ENCODE measurements around the gene ENTPD8. TPM values are rescaled to one million over a fixed set of nuclear protein-coding genes. Genes with fewer than 3 reads are reported as not detected.

ENTPD8 gene
- polyA plus RNA-seq, 3 donors = not detected

DNA sequence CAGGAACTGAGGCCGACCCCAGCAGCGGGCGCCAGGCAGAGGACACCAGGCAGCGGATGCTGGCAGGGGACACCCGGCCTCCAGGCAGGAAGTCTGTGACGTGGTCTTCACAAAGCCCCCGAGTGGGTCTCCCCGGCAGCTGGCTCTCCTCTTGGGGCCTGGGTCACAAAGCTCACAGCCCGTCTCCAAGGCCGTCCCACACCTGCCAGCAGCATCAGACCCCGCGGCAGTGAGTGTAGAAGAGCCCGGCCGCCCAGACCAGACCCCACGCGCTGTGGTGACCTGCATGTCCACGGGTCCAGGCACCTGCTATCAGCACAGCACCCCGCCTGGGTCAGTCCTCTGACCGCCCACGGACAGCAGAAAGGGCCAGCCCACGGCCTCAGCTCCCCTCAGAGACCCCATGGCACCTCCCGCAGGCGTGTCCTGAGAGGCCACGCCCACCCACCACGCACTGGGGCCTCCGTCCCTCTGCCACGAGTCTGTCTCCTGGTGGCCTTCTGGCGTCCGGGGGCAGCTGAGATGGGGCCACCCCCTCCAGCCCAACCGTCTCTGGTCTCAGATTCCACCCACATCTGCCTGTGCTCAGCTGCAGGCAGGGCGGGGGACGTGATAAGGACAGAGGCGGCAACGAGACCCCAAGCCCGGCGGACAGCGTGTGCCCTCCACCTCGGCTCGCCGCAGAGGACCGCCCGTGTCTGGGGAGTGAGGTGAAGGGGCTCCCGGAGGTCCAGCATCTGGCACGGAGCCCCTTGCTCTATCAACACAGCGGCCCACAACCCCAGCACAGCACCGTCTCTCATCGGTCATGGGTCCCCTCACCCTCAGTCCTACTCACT, 52.3 kb downstream of the ENTPD8 start:
- no peaks in the 10 kb centered on the region for H3K9me3 Mint-ChIP-seq
- no peak overlapping the region for H3K4me3 ChIP-seq (replicated peaks in 1 of 3; ENCODE audit: low read depth in 2 of 3, low read length in 3 of 3)
- WGBS (ENCODE audit: insufficient coverage) = 96% methylated on average over 43 of the region's 47 CpGs
- H3K4me3 Mint-ChIP-seq = no peak overlapping the region
- no peak overlapping the region for H3K4me2 ChIP-seq (replicated peaks; ENCODE audit: extremely low read depth, low read length, poor library complexity, severe bottlenecking)
- H4K20me1 ChIP-seq (ENCODE audit: insufficient read depth, low read length) = no peaks in the 10 kb centered on the region
- no peak for DNase-seq
- no peak overlapping the region for H3K9ac ChIP-seq (ENCODE audit: insufficient read depth, low read length, poor library complexity, severe bottlenecking)
- H3K9me3 ChIP-seq (replicated peaks in 1 of 2; ENCODE audit: control insufficient read depth in 1 of 2, insufficient read depth in 1 of 2, low read length in 2 of 2) = no peaks in the 10 kb centered on the region
- H2AFZ ChIP-seq (ENCODE audit: insufficient read depth, low read depth, low read length, poor library complexity, severe bottlenecking) = no peak overlapping the region
- H3K79me2 ChIP-seq (ENCODE audit: insufficient read depth, low read length) = no peaks in the 10 kb centered on the region
- intact Hi-C loops (cut with micrococcal nuclease) = no loop called here
- peaks cover 0 to 1% (median 0%) of the 10 kb centered on the region in 3 donors for H3K27me3 Mint-ChIP-seq (ENCODE audit: low read depth in 3 of 3)
- H3K4me1 ChIP-seq (ENCODE audit: control insufficient read depth in 1 of 2, insufficient read depth in 2 of 2, low read length in 2 of 2) = no peaks in the 10 kb centered on the region
- H3K27ac Mint-ChIP-seq = peak overlapping the region in 1 of 7 donors; percentile 66
- H3K27me3 ChIP-seq (ENCODE audit: control insufficient read depth in 2 of 2, insufficient read depth in 2 of 2, low read length in 2 of 2) = no peaks in the 10 kb centered on the region
- peaks cover 4% of the 10 kb centered on the region for H3K4me1 Mint-ChIP-seq
- TF ChIP-seq, protein P1, sequence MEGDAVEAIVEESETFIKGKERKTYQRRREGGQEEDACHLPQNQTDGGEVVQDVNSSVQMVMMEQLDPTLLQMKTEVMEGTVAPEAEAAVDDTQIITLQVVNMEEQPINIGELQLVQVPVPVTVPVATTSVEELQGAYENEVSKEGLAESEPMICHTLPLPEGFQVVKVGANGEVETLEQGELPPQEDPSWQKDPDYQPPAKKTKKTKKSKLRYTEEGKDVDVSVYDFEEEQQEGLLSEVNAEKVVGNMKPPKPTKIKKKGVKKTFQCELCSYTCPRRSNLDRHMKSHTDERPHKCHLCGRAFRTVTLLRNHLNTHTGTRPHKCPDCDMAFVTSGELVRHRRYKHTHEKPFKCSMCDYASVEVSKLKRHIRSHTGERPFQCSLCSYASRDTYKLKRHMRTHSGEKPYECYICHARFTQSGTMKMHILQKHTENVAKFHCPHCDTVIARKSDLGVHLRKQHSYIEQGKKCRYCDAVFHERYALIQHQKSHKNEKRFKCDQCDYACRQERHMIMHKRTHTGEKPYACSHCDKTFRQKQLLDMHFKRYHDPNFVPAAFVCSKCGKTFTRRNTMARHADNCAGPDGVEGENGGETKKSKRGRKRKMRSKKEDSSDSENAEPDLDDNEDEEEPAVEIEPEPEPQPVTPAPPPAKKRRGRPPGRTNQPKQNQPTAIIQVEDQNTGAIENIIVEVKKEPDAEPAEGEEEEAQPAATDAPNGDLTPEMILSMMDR (IDR thresholded peaks at IDR 0.05) = no peak
- peaks cover 2 to 17% of the 10 kb centered on the region in 2 donors for H3K36me3 Mint-ChIP-seq
- no peak overlapping the region for H3K27ac ChIP-seq (ENCODE audit: low read depth in 1 of 2, low read length in 2 of 2)
- H3K36me3 ChIP-seq (replicated peaks in 1 of 2; ENCODE audit: control insufficient read depth in 1 of 2, insufficient read depth in 2 of 2, low read length in 2 of 2) = peaks cover 5 to 11% of the 10 kb centered on the region in 2 donors

DNA sequence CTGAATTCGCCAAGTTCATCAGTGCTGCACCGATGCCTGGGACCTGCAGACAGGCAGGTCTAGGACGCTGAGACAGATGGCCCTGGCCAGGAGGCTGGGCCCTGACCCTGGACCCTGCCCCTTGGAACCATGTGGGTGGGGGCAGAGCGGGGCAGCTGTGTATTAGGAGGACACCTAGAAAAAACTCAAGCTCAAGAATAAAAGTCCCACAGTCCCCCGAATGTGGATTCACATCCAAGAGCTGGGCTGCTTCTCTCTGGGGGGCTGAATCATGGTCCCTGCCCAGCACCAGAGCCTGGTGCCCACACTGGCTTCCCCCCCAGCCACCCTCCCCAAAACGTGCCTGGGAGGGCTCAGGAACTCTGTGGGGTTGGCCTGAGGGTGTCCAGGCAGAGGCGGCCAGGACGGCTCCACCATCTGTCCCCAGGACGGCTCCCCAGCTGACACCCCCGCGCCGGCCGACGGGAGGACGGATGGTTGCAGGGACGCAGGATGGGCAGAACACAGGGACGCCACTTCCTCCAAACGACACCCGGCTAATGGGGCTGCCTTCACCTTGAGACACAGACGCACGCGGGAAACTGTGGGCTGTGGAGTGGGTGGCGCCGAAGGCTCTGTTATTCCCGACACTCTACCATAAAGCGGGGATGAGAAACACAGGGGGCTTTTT, 53.1 kb downstream of the ENTPD8 start:
- H3K4me3 ChIP-seq (replicated peaks in 1 of 3; ENCODE audit: low read depth in 2 of 3, low read length in 3 of 3) = no peak overlapping the region
- Mint-ChIP-seq H3K4me3 (no peak overlapping the region), H3K4me1 (peaks cover 4% of the 10 kb centered on the region), H3K9me3 (no peaks in the 10 kb centered on the region), H3K36me3 (peaks cover 2 to 17% of the 10 kb centered on the region in 2 donors), H3K27ac (no peak overlapping the region), H3K27me3 (ENCODE audit: low read depth in 3 of 3) (peaks cover 0 to 1% (median 0%) of the 10 kb centered on the region in 3 donors)
- WGBS (ENCODE audit: insufficient coverage) = 92% methylated on average over 23 of the region's 26 CpGs
- no peak overlapping the region for H3K4me2 ChIP-seq (replicated peaks; ENCODE audit: extremely low read depth, low read length, poor library complexity, severe bottlenecking)
- no peak for DNase-seq
- H3K27ac ChIP-seq (ENCODE audit: low read depth in 1 of 2, low read length in 2 of 2) = no peak overlapping the region
- H3K79me2 ChIP-seq (ENCODE audit: insufficient read depth, low read length) = no peaks in the 10 kb centered on the region
- TF ChIP-seq, protein P1 (IDR thresholded peaks at IDR 0.05) = no peak
- no peaks in the 10 kb centered on the region for H3K27me3 ChIP-seq (ENCODE audit: control insufficient read depth in 2 of 2, insufficient read depth in 2 of 2, low read length in 2 of 2)
- H3K36me3 ChIP-seq (replicated peaks in 1 of 2; ENCODE audit: control insufficient read depth in 1 of 2, insufficient read depth in 2 of 2, low read length in 2 of 2) = peaks cover 5 to 11% of the 10 kb centered on the region in 2 donors
- H2AFZ ChIP-seq (ENCODE audit: insufficient read depth, low read depth, low read length, poor library complexity, severe bottlenecking) = no peak overlapping the region
- H3K4me1 ChIP-seq (ENCODE audit: control insufficient read depth in 1 of 2, insufficient read depth in 2 of 2, low read length in 2 of 2) = no peaks in the 10 kb centered on the region
- H3K9me3 ChIP-seq (replicated peaks in 1 of 2; ENCODE audit: control insufficient read depth in 1 of 2, insufficient read depth in 1 of 2, low read length in 2 of 2) = no peaks in the 10 kb centered on the region
- intact Hi-C loops (cut with micrococcal nuclease) = no loop called here
- no peaks in the 10 kb centered on the region for H4K20me1 ChIP-seq (ENCODE audit: insufficient read depth, low read length)
- no peak overlapping the region for H3K9ac ChIP-seq (ENCODE audit: insufficient read depth, low read length, poor library complexity, severe bottlenecking)

All from CD14-positive monocyte (primary cell).